Peyer's patch (tissue), 4 donors: ENCODE results near the gene UCP2.

Source experiments
- POLR2A ChIP-seq, 2 donors: fragments of 450-650 bp; IDR thresholded peaks; one replicate each; pipeline ENCODE4 v1.5.1; 2017; ENCODE audit warnings: antibody characterized with exemption in 2 of 2, mild to moderate bottlenecking in 2 of 2, moderate library complexity in 2 of 2
- TF ChIP-seq, protein P1 (sequence below), 6 experiments: fragments of 450-650 bp in 4 of 6; fragments of 200-600 bp in 2 of 6; sonication (generic) in 1 of 6; IDR thresholded peaks; one replicate each; pipeline ENCODE4 v1.5.1; 2017 to 2019; ENCODE audit warnings: antibody characterized with exemption in 6 of 6, mild to moderate bottlenecking in 3 of 6, moderate library complexity in 1 of 6

DNA sequence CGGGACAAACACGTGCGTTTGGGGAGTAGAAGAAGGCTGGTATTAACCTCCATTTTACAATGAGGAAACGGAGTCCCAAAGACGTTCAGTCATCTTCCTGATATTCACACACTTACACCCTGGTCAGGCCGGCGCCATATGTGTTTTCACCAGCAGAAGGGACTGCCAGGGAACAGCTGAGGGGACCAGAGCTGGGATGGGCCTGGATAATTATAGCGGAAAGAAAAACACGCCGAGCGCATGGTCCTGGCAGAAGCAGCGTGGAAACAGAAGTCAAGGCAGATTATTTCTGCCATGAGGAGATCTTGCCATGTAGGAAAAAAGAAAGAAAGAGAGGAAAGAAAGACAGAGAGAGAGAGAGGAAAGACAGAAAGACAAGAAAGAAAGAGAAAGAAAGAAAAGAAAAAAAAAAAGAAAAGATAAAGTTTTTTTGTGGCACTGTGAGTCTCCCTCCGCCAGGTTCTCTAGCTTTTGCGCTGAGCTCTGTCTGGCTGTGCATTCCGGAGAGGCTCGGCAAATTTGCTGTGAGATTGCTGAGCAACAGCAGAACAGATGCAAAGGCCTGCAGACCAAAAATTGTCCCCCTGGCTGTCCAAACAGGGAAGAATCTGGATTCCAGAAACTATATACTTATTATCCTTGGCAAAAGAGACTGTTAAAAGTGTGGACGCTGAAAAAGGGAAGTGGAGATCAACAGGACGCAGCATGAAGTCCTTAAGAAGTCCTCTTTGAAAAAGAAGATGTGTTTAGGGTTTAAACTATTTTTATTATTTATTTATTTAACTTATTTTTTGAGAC lies 1.3 kb upstream of the UCP2 start:
- TF ChIP-seq, protein P1, sequence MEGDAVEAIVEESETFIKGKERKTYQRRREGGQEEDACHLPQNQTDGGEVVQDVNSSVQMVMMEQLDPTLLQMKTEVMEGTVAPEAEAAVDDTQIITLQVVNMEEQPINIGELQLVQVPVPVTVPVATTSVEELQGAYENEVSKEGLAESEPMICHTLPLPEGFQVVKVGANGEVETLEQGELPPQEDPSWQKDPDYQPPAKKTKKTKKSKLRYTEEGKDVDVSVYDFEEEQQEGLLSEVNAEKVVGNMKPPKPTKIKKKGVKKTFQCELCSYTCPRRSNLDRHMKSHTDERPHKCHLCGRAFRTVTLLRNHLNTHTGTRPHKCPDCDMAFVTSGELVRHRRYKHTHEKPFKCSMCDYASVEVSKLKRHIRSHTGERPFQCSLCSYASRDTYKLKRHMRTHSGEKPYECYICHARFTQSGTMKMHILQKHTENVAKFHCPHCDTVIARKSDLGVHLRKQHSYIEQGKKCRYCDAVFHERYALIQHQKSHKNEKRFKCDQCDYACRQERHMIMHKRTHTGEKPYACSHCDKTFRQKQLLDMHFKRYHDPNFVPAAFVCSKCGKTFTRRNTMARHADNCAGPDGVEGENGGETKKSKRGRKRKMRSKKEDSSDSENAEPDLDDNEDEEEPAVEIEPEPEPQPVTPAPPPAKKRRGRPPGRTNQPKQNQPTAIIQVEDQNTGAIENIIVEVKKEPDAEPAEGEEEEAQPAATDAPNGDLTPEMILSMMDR (IDR thresholded peaks at IDR 0.05): no peak
- TF ChIP-seq POLR2A (IDR thresholded peaks at IDR 0.05): no peak
